ENCODE data around the gene LGALS7B. TPM values are rescaled to one million over a fixed set of nuclear protein-coding genes. Genes with fewer than 3 reads are reported as not detected.

Gene LGALS7B
- total and polyA plus RNA-seq, 2 of the 4 experiments (the other 2 are of a cell fraction), result not detected

DNA sequence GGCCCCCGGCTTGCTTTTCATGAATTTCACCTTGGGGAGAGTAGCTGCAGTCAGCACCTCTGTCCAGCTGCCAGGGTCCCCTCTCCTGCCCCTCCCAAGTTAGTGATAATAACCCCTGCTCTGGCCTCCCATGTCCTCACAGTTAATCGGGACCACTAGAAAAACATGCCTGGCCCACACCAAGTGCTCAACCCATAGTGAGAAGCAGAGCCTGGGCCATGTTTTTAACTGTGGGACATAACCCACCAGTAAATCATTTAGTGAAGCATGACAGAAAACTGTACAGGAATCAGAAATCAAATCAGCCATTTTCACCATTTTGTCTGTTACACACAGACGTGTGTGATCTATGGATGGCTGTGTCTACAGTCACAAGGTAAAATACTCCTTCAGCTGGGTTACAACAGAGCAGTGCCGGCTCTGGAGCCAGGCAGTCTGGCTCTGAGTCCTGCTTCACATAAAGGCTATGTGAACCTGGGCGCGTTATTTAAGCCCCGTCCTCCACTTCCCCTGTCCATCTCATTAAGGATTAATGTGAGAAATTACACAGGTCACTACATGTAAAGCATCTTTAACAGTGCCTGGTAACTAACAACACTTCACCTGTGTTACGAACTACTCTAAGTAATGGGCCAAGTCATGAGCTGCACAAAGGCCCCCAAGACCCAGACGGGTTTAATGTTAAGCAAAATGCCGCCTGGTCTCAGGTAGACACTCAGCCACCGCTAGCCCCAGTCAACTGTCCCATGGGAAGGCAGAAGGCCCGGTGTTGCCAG lies 50.2 kb downstream of the LGALS7B start:
- Histone ChIP-seq H3K9ac (ENCODE audit: low read depth, low read length) (no peak overlapping the region), H2AK9ac (replicated peaks; ENCODE audit: low read depth, low read length, poor library complexity) (no peak overlapping the region), H2BK15ac (ENCODE audit: low read depth, low read length) (no peak overlapping the region), H3K9me1 (ENCODE audit: insufficient read depth, low read length) (peaks cover 7% of the 10 kb centered on the region; the same call in 1 of the 2 replicates), H3K27me3 (ENCODE audit: control insufficient read depth, insufficient read depth, low read length) (no peaks in the 10 kb centered on the region), H3K18ac (ENCODE audit: low read depth, low read length) (no peak overlapping the region), H3K27ac (ENCODE audit: insufficient read depth, low read length) (no peak overlapping the region), H3K36me3 (ENCODE audit: control insufficient read depth, insufficient read depth, low read length) (peaks cover 81% of the 10 kb centered on the region), H4K5ac (ENCODE audit: low read depth, low read length) (no peak overlapping the region), H3K4me3 (ENCODE audit: insufficient read depth, low read depth, low read length) (no peak overlapping the region), H3K56ac (ENCODE audit: extremely low read depth, insufficient read depth, low read length) (no peak overlapping the region), H3K14ac (replicated peaks; ENCODE audit: low read depth, low read length) (no peak overlapping the region), H2BK5ac (ENCODE audit: low read depth, low read length, poor library complexity, severe bottlenecking) (peak overlapping the region; percentile 14), H4K20me1 (ENCODE audit: insufficient read depth, low read length) (peaks cover 71% of the 10 kb centered on the region), H3K79me1 (ENCODE audit: low read depth in 1 of 2, low read length in 2 of 2) (peaks cover 49 to 79% of the 10 kb centered on the region in 2 experiments), H3K4me2 (ENCODE audit: low read depth, low read length) (no peak overlapping the region), H2AK5ac (ENCODE audit: low read depth, low read length) (no peak overlapping the region), H2BK120ac (ENCODE audit: low read depth, low read length) (no peak overlapping the region), H4K8ac (ENCODE audit: low read depth in 2 of 2, low read length in 2 of 2) (peak overlapping the region in 1 of 2 experiments; percentile 23; a peak in 1 of 4 replicates), H3K23ac (ENCODE audit: low read depth, low read length) (no peak overlapping the region), H2BK20ac (ENCODE audit: low read depth, low read length) (no peak overlapping the region), H2AFZ (replicated peaks; ENCODE audit: low read length, poor library complexity) (no peak overlapping the region), H4K91ac (ENCODE audit: insufficient read depth, low read depth, low read length) (no peak overlapping the region), H3K4me1 (ENCODE audit: control insufficient read depth, insufficient read depth, low read length) (peaks cover 10% of the 10 kb centered on the region; the same call in 1 of the 2 replicates), H3K4ac (ENCODE audit: low read depth, low read length) (no peak overlapping the region), H3K9me3 (ENCODE audit: control insufficient read depth, insufficient read depth, low read length) (no peaks in the 10 kb centered on the region)
- BruUV-seq (replicated peaks), result no TSS peak
- POLR2A ChIA-PET (ENCODE audit: unreplicated experiment), result no interaction called here
- no peak for DNase-seq
- dilution Hi-C loops (cut with HindIII; ENCODE audit: low sequenced_read_pairs, unreplicated experiment), result no loop called here
- intact Hi-C loops (cut with micrococcal nuclease), result no loop called here
- no peak for ATAC-seq (ENCODE audit: low read depth)
- CTCF ChIA-PET, result no interaction called here
- in situ Hi-C loops (cut with MboI; ENCODE audit: low sequenced_read_pairs), result no loop called here
- 100% methylated on average over 1 of the region's 12 CpGs; no CpG with 5 or more reads in 1 of the 2 experiments for WGBS, 2 experiments (ENCODE audit: extremely low coverage in 2 of 2, insufficient read length in 1 of 2)
- TF ChIP-seq FOS (IDR thresholded peaks at IDR 0.05; ENCODE audit: low read depth, low read length) (no peak), MAFK (IDR thresholded peaks at IDR 0.05; ENCODE audit: low read depth, low read length) (no peak), MXI1 (IDR thresholded peaks at IDR 0.05; ENCODE audit: borderline replicate concordance, low read depth, low read length) (no peak), CEBPB (IDR thresholded peaks at IDR 0.05; ENCODE audit: low read depth, low read length) (no peak), RAD21 (IDR thresholded peaks at IDR 0.05; ENCODE audit: low read length) (no peak), RCOR1 (IDR thresholded peaks at IDR 0.05; ENCODE audit: insufficient replicate concordance, low read length) (no peak), BHLHE40 (IDR thresholded peaks at IDR 0.05; ENCODE audit: low read depth, low read length) (no peak), POLR2A (IDR thresholded peaks at IDR 0.05; ENCODE audit: low read depth, low read length) (no peak), MAZ (IDR thresholded peaks at IDR 0.05; ENCODE audit: borderline replicate concordance, low read depth, low read length) (no peak), NFE2L2 (IDR thresholded peaks at IDR 0.05; ENCODE audit: low read depth, low read length) (no peak), SMC3 (IDR thresholded peaks at IDR 0.05; ENCODE audit: low read depth, low read length) (no peak), CTCF (conservative IDR thresholded peaks at IDR 0.05; ENCODE audit: low read depth, low read length) (no peak), CHD1 (IDR thresholded peaks at IDR 0.05; ENCODE audit: low read depth, low read length) (no peak)
- TF ChIP-seq, protein P1, sequence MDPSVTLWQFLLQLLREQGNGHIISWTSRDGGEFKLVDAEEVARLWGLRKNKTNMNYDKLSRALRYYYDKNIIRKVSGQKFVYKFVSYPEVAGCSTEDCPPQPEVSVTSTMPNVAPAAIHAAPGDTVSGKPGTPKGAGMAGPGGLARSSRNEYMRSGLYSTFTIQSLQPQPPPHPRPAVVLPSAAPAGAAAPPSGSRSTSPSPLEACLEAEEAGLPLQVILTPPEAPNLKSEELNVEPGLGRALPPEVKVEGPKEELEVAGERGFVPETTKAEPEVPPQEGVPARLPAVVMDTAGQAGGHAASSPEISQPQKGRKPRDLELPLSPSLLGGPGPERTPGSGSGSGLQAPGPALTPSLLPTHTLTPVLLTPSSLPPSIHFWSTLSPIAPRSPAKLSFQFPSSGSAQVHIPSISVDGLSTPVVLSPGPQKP (IDR thresholded peaks at IDR 0.05; ENCODE audit: borderline replicate concordance, low read depth, low read length), result no peak
- TF ChIP-seq, protein P2, sequence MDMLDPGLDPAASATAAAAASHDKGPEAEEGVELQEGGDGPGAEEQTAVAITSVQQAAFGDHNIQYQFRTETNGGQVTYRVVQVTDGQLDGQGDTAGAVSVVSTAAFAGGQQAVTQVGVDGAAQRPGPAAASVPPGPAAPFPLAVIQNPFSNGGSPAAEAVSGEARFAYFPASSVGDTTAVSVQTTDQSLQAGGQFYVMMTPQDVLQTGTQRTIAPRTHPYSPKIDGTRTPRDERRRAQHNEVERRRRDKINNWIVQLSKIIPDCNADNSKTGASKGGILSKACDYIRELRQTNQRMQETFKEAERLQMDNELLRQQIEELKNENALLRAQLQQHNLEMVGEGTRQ (IDR thresholded peaks at IDR 0.05; ENCODE audit: low read depth, low read length), result no peak
